ENCODE results near the gene RIPPLY2. TPM values are rescaled to one million over a fixed set of nuclear protein-coding genes. Genes with fewer than 3 reads are reported as not detected.

Gene RIPPLY2
- total RNA-seq, 4 donors from 2014 or later: not detected

- Histone ChIP-seq H3K27me3 (no peaks in the 10 kb centered on the region), H3K4me3 (peak overlapping the region; percentile 62 to 95 (median 81)), H3K4me1 (peaks cover 0 to 14% (median 2%) of the 10 kb centered on the region in 4 donors), H3K36me3 (peaks cover 0 to 18% (median 0%) of the 10 kb centered on the region in 3 donors), H3K9me3 (no peaks in the 10 kb centered on the region), H3K27ac (no peak overlapping the region)
- no peak for TF ChIP-seq CTCF (IDR thresholded peaks at IDR 0.05)
- TF ChIP-seq POLR2A (IDR thresholded peaks at IDR 0.05): no peak
- DNase-seq: no peak
Measured at GRCh38 chr6:83860782-83861495, 7.8 kb downstream of the RIPPLY2 start.

DNA sequence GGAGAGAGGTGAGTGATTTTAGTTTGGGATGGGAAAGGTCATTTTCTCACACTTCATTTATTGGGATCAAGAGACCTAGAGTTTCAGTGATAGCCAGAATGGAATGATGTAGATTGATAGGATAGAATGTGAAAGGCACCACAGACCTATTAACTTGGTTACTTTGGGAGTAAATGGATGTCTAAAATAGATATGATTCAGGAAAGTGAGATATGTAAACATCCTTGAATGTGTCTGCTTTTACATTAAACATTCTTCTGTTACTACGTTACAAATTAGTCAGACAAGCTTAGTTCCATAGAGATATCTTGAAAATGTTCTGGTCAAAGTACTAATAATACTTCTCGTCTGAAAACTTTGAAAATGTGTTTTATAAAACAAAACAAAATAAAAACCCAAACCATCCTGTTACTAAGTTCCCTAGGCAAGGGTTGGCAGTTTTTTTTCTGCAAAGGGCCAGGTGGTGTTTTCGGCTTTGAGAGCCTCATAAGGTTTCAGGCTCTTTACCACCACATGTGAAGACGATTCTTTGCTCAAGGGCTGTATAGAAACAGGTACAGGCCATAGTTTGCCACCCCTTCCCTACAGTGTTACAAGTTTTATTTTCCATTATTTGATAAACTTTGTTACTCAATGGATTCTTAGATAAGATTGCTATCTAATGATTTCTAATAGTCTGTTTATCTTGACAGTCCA lies 9.8 kb downstream of the RIPPLY2 start:
- H3K4me3 ChIP-seq: no peak overlapping the region
- DNase-seq: no peak
- peaks cover 0 to 14% (median 2%) of the 10 kb centered on the region in 4 donors for H3K4me1 ChIP-seq
- no peak overlapping the region for H3K27ac ChIP-seq
- TF ChIP-seq POLR2A (IDR thresholded peaks at IDR 0.05) (no peak), CTCF (IDR thresholded peaks at IDR 0.05) (no peak)
- no peaks in the 10 kb centered on the region for H3K9me3 ChIP-seq
- no peaks in the 10 kb centered on the region for H3K27me3 ChIP-seq
- H3K36me3 ChIP-seq: peaks cover 0 to 31% (median 0%) of the 10 kb centered on the region in 3 donors

GRCh38 chr6:83867043-83867442 lies 13.9 kb downstream of the RIPPLY2 start:
- no peaks in the 10 kb centered on the region for H3K27me3 ChIP-seq
- H3K4me1 ChIP-seq: no peaks in the 10 kb centered on the region
- no peak for TF ChIP-seq CTCF (IDR thresholded peaks at IDR 0.05)
- TF ChIP-seq POLR2A (IDR thresholded peaks at IDR 0.05): no peak
- no peak overlapping the region for H3K4me3 ChIP-seq
- no peak overlapping the region for H3K27ac ChIP-seq
- peaks cover 0 to 31% (median 0%) of the 10 kb centered on the region in 3 donors for H3K36me3 ChIP-seq
- H3K9me3 ChIP-seq: no peaks in the 10 kb centered on the region
- DNase-seq: no peak

DNA sequence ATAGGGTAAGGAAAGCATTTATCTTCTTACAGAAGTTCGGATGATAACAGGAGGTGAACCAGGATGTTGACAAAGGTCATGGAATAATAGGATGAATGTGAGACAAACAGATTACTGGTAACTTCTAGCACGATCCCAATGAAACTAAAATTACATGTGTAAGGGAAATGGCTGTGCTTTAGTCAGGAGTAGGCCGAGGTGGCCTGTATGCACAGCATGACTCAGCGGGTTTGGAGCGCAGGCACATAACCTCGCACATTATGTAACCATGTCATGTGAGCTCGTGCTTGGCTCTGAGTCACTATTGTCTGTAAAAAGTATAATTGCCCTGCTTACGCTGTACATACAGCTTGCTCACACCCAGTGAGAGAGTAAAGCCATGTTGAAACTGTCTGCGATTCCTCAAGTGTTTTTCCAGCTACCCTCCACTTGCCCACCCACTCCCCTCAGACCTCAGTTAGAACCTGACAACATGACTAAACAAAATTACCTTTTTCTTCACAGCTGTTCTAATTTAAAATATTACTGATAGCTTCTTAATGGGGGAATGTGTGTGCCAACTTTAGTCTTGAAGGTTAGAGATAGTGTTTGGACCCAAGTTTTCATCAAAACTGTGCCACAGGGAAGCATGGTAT lies 14.5 kb downstream of the RIPPLY2 start:
- Histone ChIP-seq H3K9me3 (no peaks in the 10 kb centered on the region), H3K36me3 (peaks cover 0 to 31% (median 0%) of the 10 kb centered on the region in 3 donors), H3K4me3 (no peak overlapping the region), H3K27ac (no peak overlapping the region), H3K27me3 (no peaks in the 10 kb centered on the region), H3K4me1 (no peaks in the 10 kb centered on the region)
- peak in 2 of 3 donors; percentile 44 to 70 for DNase-seq
- TF ChIP-seq POLR2A (IDR thresholded peaks at IDR 0.05) (no peak), CTCF (IDR thresholded peaks at IDR 0.05) (no peak)

DNA sequence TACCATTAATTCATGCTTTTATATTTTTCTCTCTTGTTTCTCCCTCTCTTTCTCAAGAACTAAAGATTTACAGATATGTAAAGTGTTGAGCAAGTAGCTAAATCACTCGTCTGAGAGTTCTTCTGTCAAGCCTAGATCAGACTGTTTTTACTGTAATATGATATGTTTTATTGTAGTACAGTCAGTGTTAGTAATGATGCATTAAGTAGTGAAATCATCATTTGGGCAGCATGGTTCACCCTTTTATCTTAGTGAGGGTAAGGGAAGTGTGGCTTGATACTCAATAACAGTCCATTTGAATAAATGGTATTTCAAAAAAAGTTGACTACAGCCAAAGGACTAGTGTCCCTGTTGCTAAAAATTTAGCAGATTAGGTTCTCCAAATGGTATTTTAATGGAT lies 15.5 kb downstream of the RIPPLY2 start:
- Histone ChIP-seq H3K27ac (no peak overlapping the region), H3K36me3 (peaks cover 0 to 31% (median 0%) of the 10 kb centered on the region in 3 donors), H3K9me3 (no peaks in the 10 kb centered on the region), H3K27me3 (no peaks in the 10 kb centered on the region), H3K4me3 (no peak overlapping the region), H3K4me1 (no peaks in the 10 kb centered on the region)
- no peak for TF ChIP-seq POLR2A (IDR thresholded peaks at IDR 0.05)
- no peak for TF ChIP-seq CTCF (IDR thresholded peaks at IDR 0.05)
- DNase-seq: no peak
